ENCODE results near the gene EGFLAM.

Gene EGFLAM

GRCh38 chr5:38420246-38420645 is 161.9 kb downstream of the EGFLAM start:
- peak; percentile 30 for DNase-seq (ENCODE audit: low spot score)

DNA sequence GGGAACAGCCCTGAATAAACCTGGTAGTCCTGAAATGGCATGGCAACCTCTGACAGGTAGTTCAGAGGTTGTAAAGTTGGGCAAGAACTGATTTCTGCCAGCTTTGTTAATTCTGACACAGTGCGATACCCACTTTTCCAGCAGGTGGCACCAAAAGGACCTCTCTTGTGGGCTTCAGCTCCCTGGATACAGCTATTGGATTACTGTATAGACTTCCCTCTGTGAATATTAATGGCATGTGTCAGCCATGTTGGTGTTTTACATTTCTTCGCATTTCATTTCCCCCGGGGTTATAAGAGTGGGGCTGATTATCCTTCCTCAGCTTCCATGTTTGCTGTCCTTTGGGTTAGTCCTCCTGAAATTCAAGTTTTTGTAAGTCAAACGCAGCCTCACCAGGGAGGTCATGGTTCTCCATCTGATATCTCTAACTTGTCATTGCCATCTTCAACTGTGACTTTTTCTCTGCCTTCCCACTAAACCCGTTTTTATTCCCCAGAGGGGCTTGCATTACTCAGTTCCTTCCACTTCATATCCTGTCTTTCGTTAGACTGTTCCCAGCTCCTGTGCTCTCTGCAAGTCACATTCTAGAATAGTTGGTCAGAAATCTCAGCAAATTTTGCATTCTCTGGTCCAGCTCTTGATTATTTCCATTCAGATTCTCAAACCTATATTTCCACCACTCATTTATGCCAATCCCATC is 162.5 kb downstream of the EGFLAM start:
- peak; percentile 59 for DNase-seq (ENCODE audit: low spot score)

- no peak for DNase-seq (ENCODE audit: low spot score)
Measured at GRCh38 chr5:38422622-38423021, 164.3 kb downstream of the EGFLAM start.

- no peak for DNase-seq (ENCODE audit: low spot score)
Measured at GRCh38 chr5:38423276-38424147, 165.2 kb downstream of the EGFLAM start.

GRCh38 chr5:38424148-38425060 is 166.0 kb downstream of the EGFLAM start:
- no peak for DNase-seq (ENCODE audit: low spot score)

DNA sequence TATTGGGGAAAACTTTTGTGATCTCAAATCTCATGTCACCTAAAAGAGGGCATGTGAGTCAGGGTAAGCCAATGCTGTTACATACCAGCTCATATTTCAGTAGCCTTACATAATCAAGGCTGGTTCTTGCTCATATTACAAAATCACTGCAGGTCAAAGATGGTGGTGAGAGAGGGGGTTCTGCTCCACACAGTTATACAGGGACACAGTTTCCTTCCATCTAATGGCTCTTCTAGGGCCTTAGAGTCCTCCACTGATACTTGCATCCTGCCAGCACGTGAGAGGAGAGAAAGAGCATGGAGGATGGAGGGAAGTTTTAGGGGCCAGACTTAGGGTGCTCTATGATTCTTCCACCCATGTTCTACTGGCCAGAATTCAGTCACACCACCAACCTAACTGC is 168.1 kb downstream of the EGFLAM start:
- no peak for DNase-seq (ENCODE audit: low spot score)

GRCh38 chr5:38426986-38427950 is 168.9 kb downstream of the EGFLAM start:
- DNase-seq (ENCODE audit: low spot score) = no peak

DNA sequence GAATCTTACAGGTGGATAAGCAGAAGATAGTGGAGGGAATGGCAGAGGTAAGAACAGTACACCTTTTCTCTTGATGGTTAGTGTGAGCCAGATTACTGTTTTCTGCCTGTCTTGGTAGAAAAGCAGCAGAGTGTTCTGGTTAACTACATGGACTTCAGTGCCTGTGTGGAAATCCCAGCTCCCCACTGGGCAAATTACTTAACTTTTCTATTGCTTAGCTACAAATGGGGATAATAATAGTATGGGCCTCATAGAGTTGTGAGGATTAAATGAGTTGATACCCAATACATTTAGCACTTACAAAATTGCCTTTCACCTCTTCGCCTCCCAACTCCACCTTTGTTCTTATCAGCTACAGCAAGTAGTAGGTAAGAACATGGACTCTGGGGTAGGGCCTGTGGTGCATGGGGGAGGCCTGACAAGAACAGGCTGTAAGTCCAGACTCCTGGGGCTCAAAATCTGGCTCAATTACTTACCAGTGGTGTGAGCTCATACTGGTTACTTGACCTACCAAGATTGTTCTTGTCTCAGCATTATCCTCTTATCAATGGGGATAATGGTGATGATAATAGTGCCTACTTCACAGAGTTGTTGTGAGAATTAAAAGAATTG is 173.0 kb downstream of the EGFLAM start:
- DNase-seq (ENCODE audit: low spot score) = no peak

DNA sequence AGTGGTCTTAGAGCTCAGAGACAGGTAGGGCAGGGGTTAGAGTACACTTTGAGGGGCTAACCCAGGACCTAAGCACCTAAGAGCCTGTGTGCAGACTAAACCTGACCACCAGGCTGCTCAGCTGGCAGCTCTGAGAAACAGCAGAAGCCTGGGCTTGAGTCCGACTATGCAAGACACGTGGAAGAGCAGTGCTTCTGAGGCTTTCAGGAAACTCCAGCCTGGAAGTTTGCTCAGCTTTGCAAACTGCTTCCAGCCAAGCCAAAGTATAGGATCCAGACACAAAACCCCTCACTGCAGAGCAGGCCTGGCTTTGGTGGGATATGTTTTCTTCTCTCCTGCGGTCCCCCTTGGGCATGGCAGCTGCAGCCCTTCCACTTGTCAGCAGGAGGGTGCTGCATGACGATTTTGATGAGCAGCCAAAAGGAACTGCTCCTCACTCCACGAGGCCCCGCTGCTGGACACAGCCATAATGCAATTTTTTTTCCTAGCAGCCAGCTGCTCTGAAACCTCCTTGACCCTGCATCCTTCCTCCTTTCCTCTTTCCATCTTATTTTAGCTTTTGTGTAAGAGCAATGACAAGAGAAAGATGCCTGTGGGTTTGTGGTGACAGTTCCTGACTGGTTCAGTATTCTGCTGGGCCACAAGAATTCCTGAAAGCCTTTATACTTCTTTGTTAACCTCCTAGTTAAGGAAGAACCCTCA is 175.0 kb downstream of the EGFLAM start:
- peak; percentile 58 for DNase-seq (ENCODE audit: low spot score)

- DNase-seq (ENCODE audit: low spot score) = peak; percentile 39
Measured at GRCh38 chr5:38434966-38435705, 176.8 kb downstream of the EGFLAM start.

GRCh38 chr5:38438757-38439156 is 180.4 kb downstream of the EGFLAM start:
- DNase-seq (ENCODE audit: low spot score) = no peak

GRCh38 chr5:38441453-38442246 is 183.3 kb downstream of the EGFLAM start:
- peak; percentile 83 for DNase-seq (ENCODE audit: low spot score)

GRCh38 chr5:38442247-38442573 is 183.9 kb downstream of the EGFLAM start:
- DNase-seq (ENCODE audit: low spot score) = no peak

DNA sequence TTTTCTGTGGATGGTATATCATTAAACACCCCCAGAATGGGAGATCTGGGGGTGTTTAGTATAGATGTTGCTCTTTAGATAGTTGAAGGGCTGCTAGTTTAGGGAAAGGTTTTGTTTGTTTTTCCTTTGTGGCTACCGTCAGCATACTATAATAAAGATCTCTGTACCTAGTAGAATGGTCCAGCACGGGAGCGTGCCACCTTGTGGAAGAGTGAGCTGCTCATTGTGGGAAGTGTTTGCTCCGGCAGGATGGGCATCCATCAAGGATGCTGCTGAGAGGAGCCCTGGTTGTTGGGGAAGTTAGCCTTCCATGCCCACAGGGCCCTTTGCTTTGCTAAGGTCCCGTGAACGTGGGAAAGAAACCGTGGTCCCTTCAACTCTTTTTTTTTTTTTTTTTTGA is 185.0 kb downstream of the EGFLAM start:
- no peak for DNase-seq (ENCODE audit: low spot score)

DNA sequence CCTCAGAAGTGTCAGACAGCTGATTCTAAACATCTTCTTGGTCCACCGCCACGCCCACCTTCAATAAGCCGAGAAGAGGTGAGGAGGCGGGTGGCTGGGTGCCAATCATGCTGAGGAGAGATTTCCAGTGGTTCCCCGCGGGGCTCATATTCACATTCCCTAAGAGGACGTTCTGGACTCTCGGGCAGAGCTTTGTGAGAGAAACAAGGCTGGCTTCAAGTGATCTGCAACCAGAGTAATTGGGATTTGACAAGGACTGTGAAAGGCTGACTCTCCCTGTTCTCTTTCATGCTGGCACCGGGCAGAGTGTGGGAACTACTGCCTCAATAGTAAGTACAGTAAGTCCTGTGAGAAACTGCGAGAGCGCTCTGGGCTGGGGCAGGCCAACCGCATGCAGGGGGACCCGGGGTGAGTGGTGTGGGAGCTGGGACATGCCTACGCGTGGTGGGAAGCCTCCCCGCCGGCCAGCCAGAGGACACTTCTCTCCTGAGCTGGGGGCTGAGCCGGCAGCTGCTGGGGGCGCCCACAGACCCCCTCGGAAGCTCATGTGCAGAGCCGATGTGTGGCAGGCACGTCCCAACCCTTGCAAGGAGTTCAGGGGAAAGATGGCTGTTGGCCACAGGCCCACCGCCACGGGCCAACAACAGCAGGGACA is 187.1 kb downstream of the EGFLAM start:
- no peak for DNase-seq (ENCODE audit: low spot score)

- no peak for DNase-seq (ENCODE audit: low spot score)
Measured at GRCh38 chr5:38446029-38446522, 187.7 kb downstream of the EGFLAM start.

- DNase-seq (ENCODE audit: low spot score) = no peak
Measured at GRCh38 chr5:38447056-38447455, 188.7 kb downstream of the EGFLAM start.

GRCh38 chr5:38447786-38448185 is 189.4 kb downstream of the EGFLAM start:
- DNase-seq (ENCODE audit: low spot score) = no peak

Data from AG08396 (cell line).